K562 treated with DMSO at 1 percent for 24 hours (cell line): ENCODE data around the gene SPDYE2B. TPM values are rescaled to one million over a fixed set of nuclear protein-coding genes. Genes with fewer than 3 reads are reported as not detected.

ENCODE experiments used
- total RNA-seq: library from RNA; unstranded; fragments of 300-600 nt; gene quantifications from 2 replicates; pipeline ENCODE4 v1.2.3, GENCODE V29; 2022; ENCODE audit warnings: low read depth; ENCODE audit not compliant: insufficient read depth

SPDYE2B gene, protein sequence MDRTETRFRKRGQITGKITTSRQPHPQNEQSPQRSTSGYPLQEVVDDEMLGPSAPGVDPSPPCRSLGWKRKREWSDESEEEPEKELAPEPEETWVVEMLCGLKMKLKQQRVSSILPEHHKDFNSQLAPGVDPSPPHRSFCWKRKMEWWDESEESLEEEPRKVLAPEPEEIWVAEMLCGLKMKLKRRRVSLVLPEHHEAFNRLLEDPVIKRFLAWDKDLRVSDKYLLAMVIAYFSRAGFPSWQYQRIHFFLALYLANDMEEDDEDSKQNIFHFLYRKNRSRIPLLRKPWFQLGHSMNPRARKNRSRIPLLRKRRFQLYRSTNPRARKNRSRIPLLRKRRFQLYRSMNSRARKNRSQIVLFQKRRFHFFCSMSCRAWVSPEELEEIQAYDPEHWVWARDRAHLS
- not detected in 2 replicates for total RNA-seq

DNA sequence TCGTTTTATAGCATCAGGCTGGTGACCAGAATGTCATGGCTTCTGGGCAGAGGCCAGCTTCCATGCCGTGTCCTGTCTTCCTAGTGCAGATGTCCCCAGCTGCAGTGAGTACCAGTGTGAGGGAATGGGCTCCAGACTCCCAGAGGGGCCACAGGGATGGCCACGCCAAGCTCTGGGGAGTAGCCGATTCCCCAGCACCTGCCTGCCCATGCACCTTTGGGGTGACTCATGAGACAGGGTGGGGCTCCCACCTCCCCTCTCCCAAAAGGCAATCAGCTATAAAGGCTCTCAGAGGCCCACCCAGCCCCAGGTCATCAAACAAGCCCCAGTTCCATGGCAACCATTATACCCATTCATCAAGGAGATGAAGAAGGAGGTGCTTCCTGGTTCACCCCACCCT is at the start of gene SPDYE2B:
Gene SPDYE2B, plus strand, starts transcription at position 396 of the 400 bp plus-strand sequence. CDS start 2,030 bp downstream, outside the sequence.

DNA sequence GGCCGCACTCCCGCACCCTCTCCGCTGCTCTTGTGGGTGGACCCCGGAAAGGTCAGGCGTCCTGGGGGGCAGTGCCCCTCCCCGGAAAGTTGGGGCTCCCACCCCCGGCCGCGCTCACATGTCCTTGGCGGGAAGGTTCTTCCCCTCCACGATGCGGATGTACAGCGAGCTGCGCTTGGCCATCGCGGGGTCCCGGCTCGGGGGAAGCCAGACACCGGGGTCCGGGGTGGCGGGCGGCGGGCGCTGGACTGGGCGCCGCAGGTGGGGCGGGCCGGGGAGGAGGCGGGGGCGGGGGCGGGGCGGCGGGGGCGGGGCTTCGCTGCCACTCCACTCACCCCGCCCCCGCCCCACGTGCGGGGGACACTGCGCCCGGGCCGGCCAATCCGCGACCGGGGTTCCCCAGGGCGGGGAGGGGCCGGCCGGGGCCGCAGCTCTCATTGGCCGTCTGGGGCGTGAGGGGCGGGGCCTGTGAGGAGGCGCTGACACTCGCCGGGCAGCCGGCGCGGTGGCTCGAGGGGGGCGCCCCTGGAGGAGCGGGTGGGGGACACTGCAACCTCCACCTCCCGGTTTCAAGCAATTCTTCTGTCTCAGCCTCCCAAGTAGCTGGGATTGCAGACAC is 33.5 kb upstream of the SPDYE2B start, which contains the start of gene RASA4:
Gene RASA4, minus strand, starts transcription at position 250 of the 619 bp plus-strand sequence. Its CDS starts 67 bp downstream, at position 183.

DNA sequence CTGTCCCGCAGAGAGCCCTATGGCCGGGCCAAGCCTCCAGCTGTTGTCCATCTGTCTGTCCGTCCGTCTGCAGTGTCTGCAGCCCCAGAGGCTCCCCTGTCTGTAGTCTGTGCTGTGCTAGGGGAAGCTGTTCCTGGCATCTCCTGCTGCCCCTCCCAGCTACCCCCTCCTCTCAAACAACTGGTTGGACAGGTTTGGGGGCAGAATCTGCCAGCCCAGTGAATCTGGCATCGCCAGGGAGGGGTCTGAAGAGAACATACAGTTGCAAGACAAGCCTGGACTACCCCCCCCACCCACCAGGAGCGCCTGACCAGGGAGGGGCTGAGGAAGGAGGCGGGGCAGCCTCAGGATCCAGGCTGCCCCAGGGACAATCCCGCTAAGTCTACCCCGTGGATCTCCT is 7.4 kb upstream of the SPDYE2B start, which contains the start of gene UPK3BL1:
Gene UPK3BL1, minus strand, starts transcription at position 101 of the 400 bp plus-strand sequence. Its CDS starts 50 bp downstream, at position 51.

DNA sequence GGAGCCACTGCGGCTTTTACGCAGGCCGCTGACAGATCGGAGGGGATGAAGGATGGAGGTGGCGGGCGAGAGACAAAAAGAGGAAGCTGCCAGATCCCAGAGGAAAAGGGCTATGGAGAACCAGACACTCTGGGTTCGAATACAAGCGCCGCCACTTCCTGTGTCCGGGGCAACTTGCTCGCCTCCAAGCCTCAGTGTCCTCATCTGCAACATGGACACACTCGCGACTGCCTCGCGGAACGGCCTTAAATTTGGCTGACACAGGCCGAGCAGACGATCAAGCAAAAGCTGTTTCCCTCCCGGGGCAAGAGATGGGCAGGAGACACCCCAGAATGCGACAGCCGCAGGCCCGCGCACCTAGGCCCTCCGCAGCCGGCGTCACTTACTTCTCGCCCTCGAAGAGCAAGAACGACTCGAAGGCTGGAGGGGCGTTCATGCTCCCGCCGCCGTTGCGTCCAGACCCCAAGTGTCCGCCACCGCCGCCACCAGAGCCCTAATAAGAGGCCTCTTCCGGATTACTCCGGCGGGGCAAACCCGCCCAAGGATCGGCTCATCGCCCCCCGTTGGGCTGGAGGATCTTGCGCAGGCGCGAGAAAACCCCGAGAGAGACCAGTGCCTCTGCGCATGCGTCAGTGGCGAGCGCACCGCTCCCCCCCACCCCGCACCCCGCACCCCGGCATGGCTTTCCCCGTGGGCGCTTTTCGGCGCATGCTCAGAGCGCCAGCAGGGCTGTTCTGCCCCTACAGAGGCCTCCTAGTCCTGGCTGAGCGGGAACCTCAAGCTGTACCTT is 21.2 kb downstream of the SPDYE2B start, which contains the start of gene POLR2J2:
Gene POLR2J2, minus strand, starts transcription at position 498 of the 790 bp plus-strand sequence. Its CDS starts 62 bp downstream, at position 436.

Other genes with a start within 250 kb of the SPDYE2B start
- 59.9 and 60.8 TPM in 2 replicates for gene ORAI2, start 216.7 kb upstream of the SPDYE2B start, total RNA-seq
- 18.8 and 19.9 TPM in 2 replicates for gene ALKBH4, start 185.5 kb upstream of the SPDYE2B start, total RNA-seq
- 83.4 and 86.4 TPM in 2 replicates for gene LRWD1, start 185.3 kb upstream of the SPDYE2B start, total RNA-seq
- gene POLR2J, start 171.4 kb upstream of the SPDYE2B start, total RNA-seq, result 160 and 166 TPM in 2 replicates
- gene RASA4B, start 132.5 kb upstream of the SPDYE2B start, total RNA-seq, result 12.1 and 15.5 TPM in 2 replicates
- gene UPK3BL2, start 106.6 kb upstream of the SPDYE2B start, total RNA-seq, result 6.6 and 11.3 TPM in 2 replicates
- not detected in 2 replicates for gene SPDYE2, start 99.1 kb upstream of the SPDYE2B start, total RNA-seq
- gene POLR2J3, start 77.7 kb upstream of the SPDYE2B start, total RNA-seq, result 26.5 and 28.3 TPM in 2 replicates
- 15.6 and 18.7 TPM in 2 replicates for gene RASA4, start 33.6 kb upstream of the SPDYE2B start, total RNA-seq
- 36.0 and 43.2 TPM in 2 replicates for gene UPK3BL1, start 7.5 kb upstream of the SPDYE2B start, total RNA-seq
- gene POLR2J2, start 21.3 kb downstream of the SPDYE2B start, total RNA-seq, result 0.61 and 2.6 TPM in 2 replicates
- gene FAM185A, start 98.7 kb downstream of the SPDYE2B start, total RNA-seq, result 15.1 TPM in 2 replicates